Left lung (tissue), 10 donors: ENCODE measurements around the gene METTL2B. TPM values are rescaled to one million over a fixed set of nuclear protein-coding genes. Genes with fewer than 3 reads are reported as not detected.
"Not testable (repeated sequence)": the region's sequence is repeated elsewhere in the genome, so short reads cannot be mapped to it uniquely, and the experiment has no call there.

Source experiments
- ATAC-seq: fragments of 200-7000 bp; cut with Tn5 transposase; one replicate; pipeline ENCODE4 v1.9.1; 2020; ENCODE audit warnings: moderate library complexity
- DNase-seq, 4 donors: peaks; one replicate each; pipeline ENCODE4 v3.0.0-alpha.2; 2013 to 2020
- H3K27ac ChIP-seq, 2 donors: fragments of 200-600 bp; sonication (generic) in 1 of 2; one replicate each; pipeline versions ENCODE4 v1.5.0 to v1.8.0; 2020 to 2021
- H3K27me3 ChIP-seq, 2 donors: fragments of 200-600 bp; sonication (generic) in 1 of 2; one replicate each; pipeline versions ENCODE4 v1.5.0 to v1.8.0; 2020 to 2021
- H3K36me3 ChIP-seq, 2 donors: fragments of 200-600 bp; sonication (generic) in 1 of 2; one replicate each; pipeline versions ENCODE4 v1.5.0 to v1.8.0; 2020 to 2021
- H3K4me1 ChIP-seq, 2 donors: fragments of 200-600 bp; one replicate each; pipeline ENCODE4 v1.8.0; 2021
- H3K4me3 ChIP-seq, 2 donors: fragments of 200-600 bp; sonication (generic) in 1 of 2; one replicate each; pipeline versions ENCODE4 v1.5.0 to v1.8.0; 2020 to 2021; ENCODE audit warnings: mild to moderate bottlenecking in 1 of 2
- H3K9me3 ChIP-seq, 2 donors: fragments of 200-600 bp; sonication (generic) in 1 of 2; one replicate each; pipeline versions ENCODE4 v1.5.0 to v1.8.0; 2020 to 2021
- intact Hi-C, 2 donors: fragments of 100-400 bp; cut with DNase I; formaldehyde crosslinking; loops; one replicate each; pipeline versions ENCODE4 v1.11.2 to v1.14.2; 2022
- polyA plus RNA-seq, 6 donors: library from polyadenylated mRNA; unstranded; fragments of 120-200 nt; gene quantifications; one replicate each; pipeline ENCODE4 v1.2.1, GENCODE V29; 2013; ENCODE audit not compliant: insufficient read length in 6 of 6
- total RNA-seq, 2 donors: library from RNA; stranded (reverse); fragmentation: NEBNext Ultra II Directional; extraction: Animal tissue kit (Norgen Biotek cat#: 25700); gene quantifications; one replicate each; pipeline ENCODE4 v1.2.1, GENCODE V29; 2021
- donor health status: DM: no; HTN: yes; CAD: no.
- donor health status: DM: no; HTN: no; CAD: no.

Gene METTL2B
- total and polyA plus RNA-seq, 8 donors: 22.7 to 33.8 (median 29.0) TPM

- intact Hi-C loops, H3K4me3 ChIP-seq, H3K4me1 ChIP-seq, H3K9me3 ChIP-seq, DNase-seq, H3K36me3 ChIP-seq, H3K27me3 ChIP-seq, ATAC-seq, H3K27ac ChIP-seq: not testable (repeated sequence)
Measured at GRCh38 chr7:128511692-128512091, 35.1 kb downstream of the METTL2B start.

- DNase-seq, intact Hi-C loops, H3K36me3 ChIP-seq, H3K27me3 ChIP-seq, H3K9me3 ChIP-seq, H3K27ac ChIP-seq, H3K4me1 ChIP-seq, ATAC-seq, H3K4me3 ChIP-seq: not testable (repeated sequence)
Measured at GRCh38 chr7:128515232-128515631, 38.7 kb downstream of the METTL2B start.

DNA sequence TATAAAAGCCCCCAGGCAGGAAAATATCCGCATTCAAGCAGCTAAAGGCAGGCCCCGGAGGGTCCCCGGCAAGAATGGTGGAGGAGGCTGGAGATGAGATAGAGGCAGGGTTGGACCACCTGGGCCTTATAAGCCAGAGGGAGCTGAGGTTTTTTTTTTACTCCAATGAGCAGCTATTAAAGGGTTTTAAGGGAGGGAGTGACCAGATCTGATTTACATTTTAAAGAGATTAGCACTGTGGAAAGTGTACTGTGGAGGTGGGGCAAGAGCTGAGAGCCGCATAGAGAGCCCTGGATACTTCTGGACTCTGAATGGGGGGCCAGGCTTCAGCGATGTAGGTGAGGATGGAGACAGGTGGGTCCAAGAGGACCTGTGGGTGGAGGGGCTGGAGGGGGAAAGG, 40.5 kb downstream of the METTL2B start:
- ATAC-seq, H3K36me3 ChIP-seq, H3K4me3 ChIP-seq, H3K4me1 ChIP-seq, H3K27me3 ChIP-seq, DNase-seq, H3K27ac ChIP-seq, intact Hi-C loops, H3K9me3 ChIP-seq: not testable (repeated sequence)

GRCh38 chr7:128523226-128523931, 46.8 kb downstream of the METTL2B start:
- intact Hi-C loops, H3K4me1 ChIP-seq, H3K36me3 ChIP-seq, H3K27me3 ChIP-seq, H3K4me3 ChIP-seq, H3K9me3 ChIP-seq: not testable (repeated sequence)
- peak overlapping the region in 1 of 2 donors; percentile 39 for H3K27ac ChIP-seq
- DNase-seq (peak in 3 of 4 donors; percentile 45 to 88 (median 86)), ATAC-seq (peak; percentile 82)

- H3K9me3 ChIP-seq, intact Hi-C loops, H3K4me1 ChIP-seq, H3K36me3 ChIP-seq, H3K27ac ChIP-seq, ATAC-seq, H3K27me3 ChIP-seq, DNase-seq, H3K4me3 ChIP-seq: not testable (repeated sequence)
Measured at GRCh38 chr7:128523932-128524524, 47.5 kb downstream of the METTL2B start.

DNA sequence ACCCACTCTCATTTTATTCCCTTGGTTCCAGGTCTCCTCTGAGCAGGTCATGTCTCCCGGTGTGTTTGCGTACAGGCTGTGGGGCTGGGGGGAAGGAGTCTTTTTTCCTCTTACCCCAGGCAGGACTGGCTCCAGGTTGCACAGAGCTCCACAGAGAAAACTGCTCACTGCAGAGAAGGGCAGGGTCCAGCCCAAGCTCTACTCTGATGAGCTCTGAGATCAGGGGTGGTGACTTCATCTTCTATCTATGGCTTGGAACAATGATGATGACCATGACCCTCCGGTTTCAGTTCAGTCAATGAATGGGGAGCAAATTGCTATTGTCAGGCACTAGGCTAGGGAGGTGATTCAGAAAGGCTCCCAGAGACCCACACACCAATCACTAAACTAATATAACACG, 49.0 kb downstream of the METTL2B start:
- DNase-seq: not testable (repeated sequence)

DNA sequence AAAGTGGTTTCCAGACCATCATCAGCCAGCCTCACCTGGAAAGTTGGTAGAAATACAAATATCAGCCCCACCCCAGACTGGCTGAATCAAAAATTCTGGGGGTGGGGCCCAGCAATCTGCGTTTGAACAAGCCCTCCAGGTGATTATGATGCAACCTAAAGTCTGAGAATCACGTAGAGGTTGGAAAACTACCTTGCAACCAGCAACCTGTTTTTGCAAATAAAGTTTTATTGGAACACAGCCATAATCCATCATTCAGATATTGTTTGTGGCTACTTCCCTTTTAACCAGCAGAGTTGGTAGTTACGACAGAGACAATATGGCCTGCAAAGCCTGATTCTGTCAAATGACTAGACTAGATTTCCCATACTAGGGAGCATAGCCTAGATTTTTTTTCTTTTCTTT, 49.5 kb downstream of the METTL2B start:
- H3K36me3 ChIP-seq, H3K27ac ChIP-seq, intact Hi-C loops, H3K4me3 ChIP-seq, H3K9me3 ChIP-seq, H3K27me3 ChIP-seq, ATAC-seq, DNase-seq: not testable (repeated sequence)
- H3K4me1 ChIP-seq: peaks cover 3 to 16% of the 10 kb centered on the region in 2 donors

More for the DNA sequence above, 49.0 kb downstream of the METTL2B start:
- H3K27ac ChIP-seq, H3K27me3 ChIP-seq, H3K4me3 ChIP-seq, H3K9me3 ChIP-seq, intact Hi-C loops, ATAC-seq, H3K36me3 ChIP-seq: not testable (repeated sequence)
- H3K4me1 ChIP-seq: peaks cover 3 to 16% of the 10 kb centered on the region in 2 donors

DNA sequence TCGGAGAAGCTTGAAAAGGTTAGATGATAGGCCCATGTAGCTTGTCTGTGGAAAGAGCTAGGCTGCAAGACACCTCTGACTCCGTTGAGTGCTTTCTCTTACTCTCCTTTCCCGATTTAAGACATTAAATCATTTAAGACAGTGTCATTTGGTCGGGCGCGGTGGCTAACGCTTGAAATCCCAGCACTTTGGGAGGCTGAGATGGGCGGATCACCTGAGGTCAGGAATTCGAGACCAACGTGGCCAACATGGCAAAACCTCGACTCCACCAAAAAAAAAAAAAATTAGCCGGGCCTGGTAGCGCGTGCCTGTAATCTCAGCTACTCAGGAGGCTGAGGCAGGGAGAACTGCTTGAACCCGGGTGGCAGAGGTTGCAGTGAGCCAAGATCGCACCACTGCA, 52.6 kb downstream of the METTL2B start:
- ATAC-seq, H3K27ac ChIP-seq, H3K9me3 ChIP-seq, H3K27me3 ChIP-seq, DNase-seq, H3K36me3 ChIP-seq, intact Hi-C loops, H3K4me3 ChIP-seq: not testable (repeated sequence)
- H3K4me1 ChIP-seq: peaks cover 12 to 20% of the 10 kb centered on the region in 2 donors

GRCh38 chr7:128530121-128530854, 53.7 kb downstream of the METTL2B start:
- intact Hi-C loops, H3K9me3 ChIP-seq, H3K27me3 ChIP-seq: not testable (repeated sequence)
- Histone ChIP-seq H3K36me3 (peaks cover 0 to 13% of the 10 kb centered on the region in 2 donors), H3K27ac (peak overlapping the region; percentile 96 to 97), H3K4me1 (peaks cover 12 to 31% of the 10 kb centered on the region in 2 donors), H3K4me3 (peak overlapping the region; percentile 43 to 66)
- peak; percentile 1 for ATAC-seq
- DNase-seq: peak in 2 of 4 donors; percentile 32 to 83
